ENCODE results near the gene CAMTA1.

CAMTA1 gene

GRCh38 chr1:7177438-7178146 is 392.3 kb downstream of the CAMTA1 start:
- no peak for DNase-seq

- no peak for DNase-seq
Observed at GRCh38 chr1:7178336-7178735, 393.1 kb downstream of the CAMTA1 start.

- DNase-seq = no peak
Observed at GRCh38 chr1:7178741-7179140, 393.5 kb downstream of the CAMTA1 start.

- DNase-seq = no peak
Observed at GRCh38 chr1:7185721-7186120, 400.5 kb downstream of the CAMTA1 start.

GRCh38 chr1:7186382-7187111 is 401.3 kb downstream of the CAMTA1 start:
- no peak for DNase-seq

- no peak for DNase-seq
Observed at GRCh38 chr1:7187112-7187493, 401.8 kb downstream of the CAMTA1 start.

GRCh38 chr1:7190261-7190660 is 405.0 kb downstream of the CAMTA1 start:
- DNase-seq = no peak

- no peak for DNase-seq
Observed at GRCh38 chr1:7192453-7192852, 407.2 kb downstream of the CAMTA1 start.

- DNase-seq = no peak
Observed at GRCh38 chr1:7196036-7196911, 411.0 kb downstream of the CAMTA1 start.

GRCh38 chr1:7198664-7199063 is 413.4 kb downstream of the CAMTA1 start:
- no peak for DNase-seq

GRCh38 chr1:7199077-7199779 is 414.0 kb downstream of the CAMTA1 start:
- DNase-seq = no peak

- peak; percentile 63 for DNase-seq
Observed at GRCh38 chr1:7207875-7208646, 422.8 kb downstream of the CAMTA1 start.

GRCh38 chr1:7208647-7209180 is 423.5 kb downstream of the CAMTA1 start:
- no peak for DNase-seq

- DNase-seq = no peak
Observed at GRCh38 chr1:7209336-7209735, 424.1 kb downstream of the CAMTA1 start.

GRCh38 chr1:7218210-7218832 is 433.1 kb downstream of the CAMTA1 start:
- DNase-seq = peak; percentile 24

- DNase-seq = no peak
Observed at GRCh38 chr1:7219031-7219430, 433.8 kb downstream of the CAMTA1 start.

- no peak for DNase-seq
Observed at GRCh38 chr1:7220007-7220406, 434.8 kb downstream of the CAMTA1 start.

- DNase-seq = no peak
Observed at GRCh38 chr1:7220712-7221252, 435.5 kb downstream of the CAMTA1 start.

- no peak for DNase-seq
Observed at GRCh38 chr1:7221826-7222694, 436.8 kb downstream of the CAMTA1 start.

GRCh38 chr1:7222695-7223015 is 437.4 kb downstream of the CAMTA1 start:
- DNase-seq = no peak
